Measurements from ENCODE around the gene GULP1. TPM values are rescaled to one million over a fixed set of nuclear protein-coding genes. Genes with fewer than 3 reads are reported as not detected.

GULP1 gene
- total RNA-seq, 1 experiment from 2014 or later: 76.0 TPM

- no peak for TF ChIP-seq EGR1 (IDR thresholded peaks at IDR 0.05; ENCODE audit: low read depth)
- TF ChIP-seq RAD21 (IDR thresholded peaks at IDR 0.05; ENCODE audit: low read depth): no peak
- TF ChIP-seq ELF1 (IDR thresholded peaks at IDR 0.05; ENCODE audit: borderline replicate concordance, low read depth): no peak
- TF ChIP-seq YY1 (IDR thresholded peaks at IDR 0.05; ENCODE audit: extremely low read depth, insufficient replicate concordance, low read depth, low read length): no peak
Observed at GRCh38 chr2:188412190-188412589, 120.5 kb downstream of the GULP1 start (continued).

GRCh38 chr2:188414411-188414810, 122.7 kb downstream of the GULP1 start:
- H3K36me3 ChIP-seq (ENCODE audit: control insufficient read depth in 1 of 2, insufficient read depth in 2 of 2, low read length in 2 of 2): no peaks in the 10 kb centered on the region
- no peak overlapping the region for H3K4me3 ChIP-seq (replicated peaks in 1 of 2; ENCODE audit: low read depth in 1 of 2, low read length in 2 of 2)
- BruUV-seq (replicated peaks): no TSS peak
- no peaks in the 10 kb centered on the region for H3K4me1 ChIP-seq (ENCODE audit: control insufficient read depth in 1 of 2, insufficient read depth in 2 of 2, low read length in 2 of 2)
- no peak for TF ChIP-seq EZH2 (IDR thresholded peaks at IDR 0.05)
- TF ChIP-seq TCF7L2 (IDR thresholded peaks at IDR 0.05; ENCODE audit: borderline replicate concordance, extremely low read depth, insufficient read depth, insufficient read length): no peak
- TF ChIP-seq JUND (IDR thresholded peaks at IDR 0.05): no peak
- no peak for TF ChIP-seq ATF3 (IDR thresholded peaks at IDR 0.05)
- no peak for TF ChIP-seq POLR2A (IDR thresholded peaks at IDR 0.05; ENCODE audit: borderline replicate concordance, extremely low read depth, insufficient read depth, insufficient read length)
- no peak for TF ChIP-seq SIN3A (IDR thresholded peaks at IDR 0.05; ENCODE audit: low read depth)
- TF ChIP-seq ELF1 (IDR thresholded peaks at IDR 0.05; ENCODE audit: borderline replicate concordance, low read depth): no peak
- no peak for TF ChIP-seq CTCF (IDR thresholded peaks at IDR 0.05 in 2 of 3, conservative IDR thresholded peaks at IDR 0.05 in 1 of 3; ENCODE audit: borderline replicate concordance in 1 of 3, insufficient read depth in 1 of 3, low read depth in 2 of 3, low read length in 2 of 3)
- TF ChIP-seq EZH2phosphoT487 (IDR thresholded peaks at IDR 0.05; ENCODE audit: borderline replicate concordance): no peak
- no peak for TF ChIP-seq CBX3 (IDR thresholded peaks at IDR 0.05; ENCODE audit: low read depth)
- no peak for TF ChIP-seq REST (IDR thresholded peaks at IDR 0.05; ENCODE audit: low read depth)
- no peaks in the 10 kb centered on the region for H4K20me1 ChIP-seq (ENCODE audit: insufficient read depth)
- H3K27me3 ChIP-seq (ENCODE audit: insufficient read depth, low read length): no peaks in the 10 kb centered on the region
- RAD21 ChIA-PET (ENCODE audit: low non-redundant PET in 1 of 2, low total read pairs in 2 of 2, uncharacterized antibody in 2 of 2, unreplicated experiment in 2 of 2): no interaction called here
- H2AFZ ChIP-seq (ENCODE audit: low read depth, low read length, poor library complexity, severe bottlenecking): no peak overlapping the region
- DNase-seq (ENCODE audit: low read depth, low spot score): no peak
- no peak overlapping the region for H3K27ac ChIP-seq (ENCODE audit: low read depth, low read length)
- H3K9ac ChIP-seq (ENCODE audit: low read length): no peak overlapping the region
- no peaks in the 10 kb centered on the region for H3K9me2 ChIP-seq (ENCODE audit: insufficient read depth)
- no peak overlapping the region for H3K4me2 ChIP-seq (ENCODE audit: low read length)
- H3K9me3 ChIP-seq (ENCODE audit: control insufficient read depth in 1 of 2, insufficient read depth in 1 of 2, low read depth in 1 of 2, low read length in 2 of 2): no peaks in the 10 kb centered on the region
- POLR2A ChIA-PET: no interaction called here
- ATAC-seq: no peak
- H3K79me2 ChIP-seq (ENCODE audit: insufficient read depth, low read length): peaks cover 8% of the 10 kb centered on the region; the same call in 1 of the 2 replicates
- intact Hi-C loops (cut with micrococcal nuclease): no loop called here
- CTCF ChIA-PET: no interaction called here
